CD4-positive, alpha-beta memory T cell (primary cell): Measurements from ENCODE around the gene DGAT2L6. TPM values are rescaled to one million over a fixed set of nuclear protein-coding genes. Genes with fewer than 3 reads are reported as not detected.

Experiments used
- CTCF ChIA-PET: fragments of 350-600 bp; sonication (Branson Sonifier 250); formaldehyde crosslinking; loops from one replicate; lab custom pipeline; 2021; ENCODE audit warnings: inconsistent platforms; ENCODE audit not compliant: partially characterized antibody; lab: Charles Lee
- POLR2A ChIA-PET: fragments of 350-600 bp; sonication (Branson Sonifier 250); formaldehyde crosslinking; loops from one replicate; lab custom pipeline; 2021; ENCODE audit not compliant: partially characterized antibody; lab: Charles Lee
- DNase-seq, 5 donors: peaks; one replicate each; pipeline versions ENCODE4 v3.0.0 to v3.0.0-alpha.2; 2020 to 2022; ENCODE audit warnings: mixed read lengths in 1 of 5
- H3K27ac ChIP-seq: one replicate; pipeline ENCODE4 v1.7.0; 2013; ENCODE audit warnings: low read depth, low read length
- H3K27me3 ChIP-seq: 2 replicates; pipeline ENCODE4 v1.7.0; 2013; ENCODE audit warnings: mild to moderate bottlenecking, low read length, moderate library complexity; ENCODE audit not compliant: insufficient read depth
- H3K36me3 ChIP-seq: 2 replicates; pipeline ENCODE4 v1.7.0; 2013; ENCODE audit warnings: mild to moderate bottlenecking, low read length, moderate library complexity; ENCODE audit not compliant: insufficient read depth
- H3K4me1 ChIP-seq: 2 replicates; pipeline ENCODE4 v1.7.0; 2013; ENCODE audit warnings: mild to moderate bottlenecking, low read length, moderate library complexity; ENCODE audit not compliant: insufficient read depth
- H3K4me3 ChIP-seq, 2 donors: one replicate each; pipeline ENCODE4 v1.7.0; 2013; ENCODE audit warnings: low read length in 2 of 2, mild to moderate bottlenecking in 1 of 2
- H3K9me3 ChIP-seq, 2 donors: one replicate each; pipeline ENCODE4 v1.7.0; 2013; ENCODE audit warnings: low read length in 2 of 2, control low read depth in 1 of 2; ENCODE audit not compliant: control insufficient read depth in 1 of 2
- H3K27ac Mint-ChIP-seq, 7 donors: one replicate each; pipeline ENCODE4 v1.8.0; 2020 to 2021; ENCODE audit warnings: mixed read lengths in 7 of 7, mild to moderate bottlenecking in 6 of 7, inconsistent platforms in 3 of 7, moderate library complexity in 3 of 7
- H3K27me3 Mint-ChIP-seq, 2 donors: one replicate each; pipeline ENCODE4 v1.8.0; 2020 to 2021; ENCODE audit warnings: mixed read lengths in 2 of 2
- H3K36me3 Mint-ChIP-seq, 2 donors: one replicate each; pipeline ENCODE4 v1.8.0; 2020 to 2021; ENCODE audit warnings: mixed read lengths in 2 of 2, inconsistent platforms in 1 of 2, mild to moderate bottlenecking in 1 of 2
- H3K4me1 Mint-ChIP-seq, 4 donors: one replicate each; pipeline ENCODE4 v1.8.0; 2020 to 2021; ENCODE audit warnings: mixed read lengths in 4 of 4, mild to moderate bottlenecking in 1 of 4
- H3K4me3 Mint-ChIP-seq, 8 donors: one replicate each; pipeline ENCODE4 v1.8.0; 2020 to 2021; ENCODE audit warnings: mixed read lengths in 8 of 8, mild to moderate bottlenecking in 7 of 8, moderate library complexity in 6 of 8, inconsistent platforms in 3 of 8
- H3K9me3 Mint-ChIP-seq, 8 donors: one replicate each; pipeline ENCODE4 v1.8.0; 2020 to 2021; ENCODE audit warnings: mixed read lengths in 8 of 8, mild to moderate bottlenecking in 5 of 8, inconsistent platforms in 3 of 8, moderate library complexity in 1 of 8
- intact Hi-C: fragments of 100-400 bp; cut with micrococcal nuclease; formaldehyde crosslinking; loops from one replicate; pipeline ENCODE4 v1.15.1; 2023
- polyA plus RNA-seq, 2 donors: library from polyadenylated mRNA; unstranded; fragments of 300-500 nt; fragmentation: Illumina TruSeq; gene quantifications; one replicate each; pipeline ENCODE4 v1.2.3, GENCODE V29; 2021
- total RNA-seq, 2 experiments: library from RNA; stranded (reverse); gene quantifications; one replicate each; pipeline ENCODE4 v1.2.3, GENCODE V29; 2021

DGAT2L6 gene
- total and polyA plus RNA-seq, 4 experiments from 2014 or later = not detected

- ChIA-PET POLR2A (no interaction called here), CTCF (no interaction called here)
- intact Hi-C loops = no loop called here
- Histone ChIP-seq H3K4me1 (no peaks in the 10 kb centered on the region), H3K27ac (no peak overlapping the region), H3K36me3 (no peaks in the 10 kb centered on the region), H3K4me3 (no peak overlapping the region), H3K9me3 (no peaks in the 10 kb centered on the region), H3K27me3 (no peaks in the 10 kb centered on the region)
- Mint-ChIP-seq H3K27me3 (no peaks in the 10 kb centered on the region), H3K4me3 (no peak overlapping the region), H3K36me3 (peaks cover 0 to 25% of the 10 kb centered on the region in 2 donors), H3K4me1 (no peaks in the 10 kb centered on the region), H3K27ac (no peak overlapping the region), H3K9me3 (no peaks in the 10 kb centered on the region)
- no peak for DNase-seq
Observed at GRCh38 chrX:70169281-70169680, 8.0 kb upstream of the DGAT2L6 start.

DNA sequence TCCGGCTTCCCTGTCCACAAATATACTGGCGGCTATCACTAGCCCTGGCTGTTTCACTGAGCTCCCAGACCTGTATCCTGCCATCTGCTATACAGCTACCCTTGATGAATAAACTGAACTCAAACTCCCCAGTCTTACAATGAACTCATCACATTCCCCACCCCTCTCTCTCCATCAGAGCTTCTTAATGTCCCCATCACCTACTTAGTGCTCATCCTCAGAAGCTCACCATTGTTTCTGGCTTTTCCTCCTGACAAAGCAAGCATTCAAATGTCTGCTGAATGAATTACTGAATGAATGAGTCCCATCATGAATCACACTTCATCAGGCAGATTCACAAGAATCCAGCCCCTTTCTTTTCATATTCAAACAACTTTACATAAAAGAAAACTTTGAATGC is 5.7 kb upstream of the DGAT2L6 start:
- Histone ChIP-seq H3K27me3 (no peaks in the 10 kb centered on the region), H3K27ac (no peak overlapping the region), H3K36me3 (no peaks in the 10 kb centered on the region), H3K4me3 (no peak overlapping the region), H3K4me1 (no peaks in the 10 kb centered on the region), H3K9me3 (no peaks in the 10 kb centered on the region)
- no peak for DNase-seq
- Mint-ChIP-seq H3K4me3 (no peak overlapping the region), H3K4me1 (no peaks in the 10 kb centered on the region), H3K9me3 (no peaks in the 10 kb centered on the region), H3K36me3 (peaks cover 0 to 7% of the 10 kb centered on the region in 2 donors), H3K27me3 (no peaks in the 10 kb centered on the region), H3K27ac (no peak overlapping the region)
- ChIA-PET POLR2A (no interaction called here), CTCF (no interaction called here)
- intact Hi-C loops = no loop called here

- Mint-ChIP-seq H3K36me3 (peaks cover 0 to 4% of the 10 kb centered on the region in 2 donors), H3K9me3 (no peaks in the 10 kb centered on the region), H3K4me1 (no peaks in the 10 kb centered on the region), H3K27ac (no peak overlapping the region), H3K27me3 (no peaks in the 10 kb centered on the region), H3K4me3 (no peak overlapping the region)
- Histone ChIP-seq H3K27ac (no peak overlapping the region), H3K27me3 (no peaks in the 10 kb centered on the region), H3K4me3 (no peak overlapping the region), H3K36me3 (no peaks in the 10 kb centered on the region), H3K9me3 (no peaks in the 10 kb centered on the region), H3K4me1 (no peaks in the 10 kb centered on the region)
- no peak for DNase-seq
- intact Hi-C loops = no loop called here
- CTCF ChIA-PET = interaction anchor here (0.5 kb wide), 1 partner anchor 124 kb away, joined by 3 read pairs; no protein-coding TSS in a partner anchor
- POLR2A ChIA-PET = no interaction called here
Observed at GRCh38 chrX:70172221-70172620, 5.1 kb upstream of the DGAT2L6 start.

DNA sequence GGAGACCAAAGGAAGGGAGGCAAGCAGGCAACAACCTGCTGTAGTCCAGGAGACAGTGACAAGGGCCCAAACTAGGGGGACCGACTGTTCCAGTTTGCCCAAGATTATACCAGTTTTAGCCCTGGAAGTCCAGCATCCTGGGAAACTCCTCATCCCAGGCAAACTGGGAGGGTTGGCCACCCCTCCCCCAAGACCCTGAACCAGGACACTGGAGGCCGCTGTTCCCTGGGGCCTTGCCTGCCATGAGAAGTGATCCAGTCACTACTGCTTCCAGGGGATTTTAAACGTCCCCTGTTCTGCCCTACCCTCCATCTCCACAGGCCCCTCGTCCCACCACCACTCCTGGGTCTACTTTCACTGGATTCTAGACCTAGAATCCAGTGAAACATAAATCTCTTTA is 4.3 kb upstream of the DGAT2L6 start:
- no peaks in the 10 kb centered on the region for H3K4me1 ChIP-seq
- intact Hi-C loops = no loop called here
- H3K27ac ChIP-seq = no peak overlapping the region
- no peaks in the 10 kb centered on the region for H3K9me3 Mint-ChIP-seq
- no peaks in the 10 kb centered on the region for H3K9me3 ChIP-seq
- CTCF ChIA-PET = no interaction called here
- H3K4me1 Mint-ChIP-seq = no peaks in the 10 kb centered on the region
- POLR2A ChIA-PET = no interaction called here
- no peaks in the 10 kb centered on the region for H3K36me3 ChIP-seq
- H3K27me3 Mint-ChIP-seq = no peaks in the 10 kb centered on the region
- H3K27me3 ChIP-seq = no peaks in the 10 kb centered on the region
- H3K27ac Mint-ChIP-seq = no peak overlapping the region
- no peak overlapping the region for H3K4me3 ChIP-seq
- DNase-seq = no peak
- H3K36me3 Mint-ChIP-seq = no peaks in the 10 kb centered on the region
- H3K4me3 Mint-ChIP-seq = no peak overlapping the region

- DNase-seq = no peak
- no peaks in the 10 kb centered on the region for H3K9me3 Mint-ChIP-seq
- CTCF ChIA-PET = no interaction called here
- H3K4me1 Mint-ChIP-seq = no peaks in the 10 kb centered on the region
- H3K27me3 ChIP-seq = no peaks in the 10 kb centered on the region
- no peaks in the 10 kb centered on the region for H3K36me3 ChIP-seq
- intact Hi-C loops = no loop called here
- no peak overlapping the region for H3K4me3 ChIP-seq
- no peaks in the 10 kb centered on the region for H3K4me1 ChIP-seq
- no peak overlapping the region for H3K27ac Mint-ChIP-seq
- no peak overlapping the region for H3K27ac ChIP-seq
- H3K27me3 Mint-ChIP-seq = no peaks in the 10 kb centered on the region
- POLR2A ChIA-PET = no interaction called here
- no peaks in the 10 kb centered on the region for H3K9me3 ChIP-seq
- no peaks in the 10 kb centered on the region for H3K36me3 Mint-ChIP-seq
- no peak overlapping the region for H3K4me3 Mint-ChIP-seq
Observed at GRCh38 chrX:70174754-70175153, 2.5 kb upstream of the DGAT2L6 start.

- DNase-seq = no peak
- H3K9me3 Mint-ChIP-seq = no peaks in the 10 kb centered on the region
- H3K4me3 Mint-ChIP-seq = no peak overlapping the region
- Histone ChIP-seq H3K4me3 (no peak overlapping the region), H3K27me3 (no peaks in the 10 kb centered on the region), H3K27ac (no peak overlapping the region), H3K9me3 (no peaks in the 10 kb centered on the region), H3K36me3 (no peaks in the 10 kb centered on the region), H3K4me1 (no peaks in the 10 kb centered on the region)
- no peak overlapping the region for H3K27ac Mint-ChIP-seq
- ChIA-PET POLR2A (no interaction called here), CTCF (no interaction called here)
- H3K27me3 Mint-ChIP-seq = no peaks in the 10 kb centered on the region
- intact Hi-C loops = no loop called here
- no peaks in the 10 kb centered on the region for H3K4me1 Mint-ChIP-seq
- H3K36me3 Mint-ChIP-seq = no peaks in the 10 kb centered on the region
Observed at GRCh38 chrX:70175338-70175737, 1.9 kb upstream of the DGAT2L6 start.

- DNase-seq = no peak
- CTCF ChIA-PET = no interaction called here
- Histone ChIP-seq H3K9me3 (no peaks in the 10 kb centered on the region), H3K4me1 (no peaks in the 10 kb centered on the region), H3K4me3 (no peak overlapping the region), H3K27ac (no peak overlapping the region), H3K36me3 (no peaks in the 10 kb centered on the region), H3K27me3 (no peaks in the 10 kb centered on the region)
- H3K27ac Mint-ChIP-seq = no peak overlapping the region
- H3K36me3 Mint-ChIP-seq = no peaks in the 10 kb centered on the region
- intact Hi-C loops = no loop called here
- POLR2A ChIA-PET = no interaction called here
- no peaks in the 10 kb centered on the region for H3K9me3 Mint-ChIP-seq
- peaks cover 6% of the 10 kb centered on the region in 2 donors for H3K27me3 Mint-ChIP-seq
- no peak overlapping the region for H3K4me3 Mint-ChIP-seq
- H3K4me1 Mint-ChIP-seq = no peaks in the 10 kb centered on the region
Observed at GRCh38 chrX:70183091-70183490, 5.8 kb downstream of the DGAT2L6 start.

- Mint-ChIP-seq H3K4me3 (no peak overlapping the region), H3K36me3 (peaks cover 0 to 4% of the 10 kb centered on the region in 2 donors), H3K4me1 (no peaks in the 10 kb centered on the region), H3K27ac (no peak overlapping the region), H3K9me3 (peaks cover 0 to 12% (median 6%) of the 10 kb centered on the region in 8 donors), H3K27me3 (peaks cover 4 to 6% of the 10 kb centered on the region in 2 donors)
- no peak for DNase-seq
- H3K4me3 ChIP-seq = no peak overlapping the region
- no peaks in the 10 kb centered on the region for H3K27me3 ChIP-seq
- no peaks in the 10 kb centered on the region for H3K9me3 ChIP-seq
- H3K4me1 ChIP-seq = no peaks in the 10 kb centered on the region
- H3K36me3 ChIP-seq = no peaks in the 10 kb centered on the region
- ChIA-PET POLR2A (no interaction called here), CTCF (no interaction called here)
- intact Hi-C loops = no loop called here
- no peak overlapping the region for H3K27ac ChIP-seq
Observed at GRCh38 chrX:70190225-70190624, 12.9 kb downstream of the DGAT2L6 start.
